Esophagus muscularis mucosa (tissue), 3 donors: ENCODE measurements around the gene DUSP2.
A peak's percentile ranks its signal among the peaks of the same experiment; 100 is the strongest.

Source experiments
- CTCF ChIP-seq, 3 experiments: fragments of 200-600 bp in 2 of 3; fragments of 450-650 bp in 1 of 3; sonication (generic) in 2 of 3; IDR thresholded peaks; one replicate each; pipeline ENCODE4 v1.5.1; 2017 to 2019; ENCODE audit warnings: antibody characterized with exemption in 3 of 3, mild to moderate bottlenecking in 2 of 3, moderate library complexity in 1 of 3
- POLR2A ChIP-seq: fragments of 450-650 bp; IDR thresholded peaks from one replicate; pipeline ENCODE4 v1.6.1; 2017; ENCODE audit warnings: antibody characterized with exemption, moderate library complexity, mild to moderate bottlenecking, low read depth
- POLR2AphosphoS5 ChIP-seq, 2 donors: sonication (generic); formaldehyde crosslinking; IDR thresholded peaks; one replicate each; pipeline ENCODE4 v1.6.1; 2017; ENCODE audit warnings: antibody characterized with exemption in 2 of 2

- TF ChIP-seq POLR2A, result no peak
- TF ChIP-seq CTCF (IDR thresholded peaks at IDR 0.05), result peak; percentile 75 to 91 (median 83)
- no peak for TF ChIP-seq POLR2AphosphoS5 (IDR thresholded peaks at IDR 0.05)
Observed at GRCh38 chr2:96174251-96175144, 29.3 kb upstream of the DUSP2 start.
